GM19372 (cell line): ENCODE measurements around the gene KCNJ16.

ENCODE experiments used
- ATAC-seq: cut with Tn5 transposase; IDR thresholded peaks from one replicate; pipeline ENCODE4 v1.9.1; 2021; ENCODE audit warnings: mild to moderate bottlenecking, low read depth, moderate library complexity; ENCODE audit not compliant: unreplicated experiment

KCNJ16 gene

DNA sequence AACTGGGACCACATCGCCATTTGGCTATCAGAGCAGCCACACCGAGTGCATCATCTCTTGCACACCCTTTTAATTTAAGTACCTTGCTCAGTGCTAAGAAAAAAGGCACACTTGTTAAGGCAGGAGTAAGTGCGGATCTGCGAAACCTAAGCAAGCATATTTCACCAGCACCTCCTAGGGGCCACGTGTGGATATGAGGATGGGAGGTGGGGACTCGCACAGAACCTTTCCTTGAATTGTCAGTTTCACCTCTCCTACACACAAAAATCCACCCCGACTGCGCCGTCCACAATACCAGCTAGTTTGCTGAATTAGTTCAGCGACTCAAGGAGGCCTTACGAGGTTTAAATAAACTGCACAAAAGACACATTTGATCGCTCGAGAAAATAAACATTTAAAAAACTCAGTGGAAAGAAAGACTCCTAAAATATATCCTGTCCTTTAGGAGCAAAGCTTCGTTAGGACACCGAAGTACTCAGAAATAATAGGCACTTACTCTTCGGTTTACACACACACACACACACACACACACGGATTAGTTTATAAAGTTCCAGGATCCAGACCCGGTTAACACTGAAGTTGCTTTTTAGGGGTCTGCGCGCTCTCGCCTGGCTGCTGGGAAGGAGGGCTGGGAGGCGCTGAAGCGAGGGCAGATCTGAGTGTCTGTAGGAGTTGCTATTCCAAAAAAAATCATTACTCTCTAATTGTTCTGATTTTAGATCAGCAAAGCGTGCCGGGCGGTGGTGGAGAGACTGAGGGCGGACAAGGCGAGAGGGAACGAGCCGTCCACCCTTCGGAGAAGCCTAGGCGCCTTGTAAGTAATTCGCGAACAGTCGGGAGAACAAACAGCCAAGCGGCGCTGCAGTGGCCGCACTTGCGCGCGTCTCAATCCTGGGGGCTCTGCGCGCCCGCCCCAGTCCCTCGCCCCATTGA is 93.3 kb downstream of the KCNJ16 start:
- no peak for ATAC-seq

DNA sequence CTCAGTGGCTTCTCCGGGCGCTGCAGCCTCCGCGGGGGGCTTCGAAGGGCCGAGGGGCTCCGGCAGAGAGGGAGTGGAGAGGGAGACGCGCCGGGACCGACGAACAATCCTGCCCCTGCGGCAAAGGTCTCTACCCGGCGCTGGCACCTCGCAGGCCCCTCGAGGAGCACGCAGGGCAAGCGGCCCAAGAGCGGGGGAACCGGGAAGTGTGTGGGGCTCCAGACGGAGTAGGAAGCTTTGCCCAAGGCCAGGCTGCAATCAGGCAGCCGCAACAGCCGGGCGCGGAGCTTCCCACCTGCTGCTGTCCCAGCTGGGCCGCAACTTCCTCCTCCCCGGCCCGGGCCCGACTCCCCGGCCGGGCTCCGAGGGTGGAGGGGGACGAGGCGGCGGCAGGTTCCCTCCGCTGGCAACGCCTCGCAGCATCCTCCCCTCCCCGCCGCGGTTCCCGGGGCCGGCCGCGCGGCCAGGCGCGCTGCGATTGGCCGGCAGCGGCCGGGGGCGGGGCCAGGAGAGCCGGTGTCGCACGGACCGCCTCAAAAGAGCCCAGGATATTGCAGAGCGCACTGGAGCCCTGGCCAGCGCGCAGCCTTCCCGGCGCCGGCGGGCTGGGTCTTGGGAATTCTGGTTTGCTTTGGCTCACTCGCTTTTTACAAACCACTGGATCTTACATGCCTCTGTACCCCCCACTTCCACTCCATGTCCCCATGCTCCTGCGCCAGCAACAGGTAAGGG is 94.1 kb downstream of the KCNJ16 start, which contains the start of gene KCNJ2:
KCNJ2 (plus strand) TSS at position 556 of the 732 bp plus-strand sequence. CDS start 5,508 bp downstream, outside the sequence.
- peak; percentile 98 for ATAC-seq

DNA sequence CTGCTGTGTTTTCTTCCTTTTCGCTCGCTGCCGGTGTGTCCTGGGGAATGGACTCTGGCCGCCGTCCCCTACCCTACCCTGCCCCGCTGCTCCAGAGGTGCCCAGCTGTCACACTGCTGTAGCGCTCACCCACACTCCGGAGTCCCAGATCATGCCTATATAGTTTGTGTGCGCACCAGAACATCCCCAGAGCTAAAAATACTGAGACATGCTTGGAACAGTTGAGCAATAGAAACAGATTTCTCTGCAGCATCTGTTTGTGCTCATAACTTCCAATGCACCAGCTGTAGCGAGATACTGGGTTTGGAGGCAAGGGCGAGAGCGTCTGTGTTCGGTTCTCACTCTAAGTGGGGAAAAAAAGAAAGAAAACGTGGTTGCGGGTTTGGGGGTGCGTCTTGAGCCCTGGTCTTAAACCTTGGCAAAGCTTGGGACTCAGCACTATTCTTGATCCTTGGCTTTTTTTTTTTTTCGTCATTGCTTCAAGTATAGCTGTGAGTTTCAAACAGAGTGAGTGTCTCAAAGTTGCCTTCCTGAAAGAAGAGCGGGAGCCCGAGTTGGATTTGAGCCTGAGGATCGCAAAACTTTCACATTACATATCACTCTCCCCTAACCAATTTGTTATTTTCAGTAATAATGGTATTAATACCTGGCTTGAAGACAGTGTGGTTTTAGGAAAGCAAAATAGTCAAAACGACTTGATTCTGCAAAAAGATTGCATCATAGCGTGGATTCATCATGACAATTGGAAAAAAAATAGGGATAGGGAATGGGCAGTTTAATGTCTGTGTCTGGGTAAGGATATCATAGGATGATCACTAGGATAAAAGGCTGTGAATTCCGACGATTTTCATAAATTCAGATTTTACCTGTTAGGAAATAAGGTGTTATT is 94.9 kb downstream of the KCNJ16 start:
- peak; percentile 21 for ATAC-seq

DNA sequence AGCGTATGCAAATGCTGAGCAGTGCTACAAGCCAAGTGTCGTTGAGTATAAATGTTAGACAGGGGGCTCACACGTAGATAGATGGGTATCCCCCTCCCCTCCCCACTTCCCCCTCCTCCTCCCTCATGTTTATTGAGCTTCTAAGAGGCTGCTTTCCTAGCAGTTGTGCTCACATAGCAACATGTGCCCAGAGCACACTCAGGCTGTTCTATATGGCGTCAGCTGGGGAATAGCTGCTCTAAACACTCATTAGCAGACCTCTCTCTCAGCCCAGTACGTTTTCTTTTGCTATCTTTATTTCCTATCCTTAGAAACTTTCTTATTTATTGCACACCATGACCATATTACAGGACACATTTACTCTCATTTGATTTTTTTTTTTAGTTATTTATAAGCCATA is 96.1 kb downstream of the KCNJ16 start:
- no peak for ATAC-seq

DNA sequence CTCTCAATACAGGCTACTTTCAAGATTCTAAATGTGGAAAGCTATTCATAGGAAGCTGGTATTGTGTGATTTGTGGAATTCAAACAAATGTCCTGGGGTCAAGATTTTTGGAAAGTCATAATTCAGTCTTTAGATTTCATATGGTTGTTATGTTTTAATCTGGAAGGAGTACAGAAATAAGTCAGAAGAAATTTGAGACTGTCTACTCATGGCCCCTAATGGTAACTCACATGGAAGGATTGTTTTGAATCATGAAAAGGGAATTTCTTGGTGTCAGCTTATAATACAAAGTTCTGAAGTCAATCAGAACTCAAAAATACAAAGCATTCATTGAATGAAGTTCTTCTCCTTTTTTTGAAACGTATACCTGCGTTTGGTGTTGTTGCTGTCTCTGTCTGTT is 97.4 kb downstream of the KCNJ16 start:
- no peak for ATAC-seq

DNA sequence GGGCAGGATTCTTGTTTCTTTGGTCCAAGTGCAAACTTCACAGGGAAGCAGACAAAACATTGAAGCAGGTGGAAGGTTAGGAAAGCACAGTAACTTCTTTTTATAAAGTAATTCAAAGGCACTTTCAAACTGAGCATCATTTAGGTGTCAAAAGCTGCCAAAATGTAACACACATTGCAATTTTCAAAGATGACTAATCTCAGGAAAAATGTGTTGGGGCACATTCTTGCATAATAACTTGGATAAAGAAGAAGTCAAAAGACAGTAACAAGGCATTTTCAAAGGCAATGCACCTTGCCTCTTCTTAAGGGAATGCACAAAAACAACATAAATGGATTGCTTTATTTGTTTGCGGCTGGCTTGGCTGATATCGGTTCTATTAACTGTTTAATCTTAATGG is 97.9 kb downstream of the KCNJ16 start:
- ATAC-seq: no peak

DNA sequence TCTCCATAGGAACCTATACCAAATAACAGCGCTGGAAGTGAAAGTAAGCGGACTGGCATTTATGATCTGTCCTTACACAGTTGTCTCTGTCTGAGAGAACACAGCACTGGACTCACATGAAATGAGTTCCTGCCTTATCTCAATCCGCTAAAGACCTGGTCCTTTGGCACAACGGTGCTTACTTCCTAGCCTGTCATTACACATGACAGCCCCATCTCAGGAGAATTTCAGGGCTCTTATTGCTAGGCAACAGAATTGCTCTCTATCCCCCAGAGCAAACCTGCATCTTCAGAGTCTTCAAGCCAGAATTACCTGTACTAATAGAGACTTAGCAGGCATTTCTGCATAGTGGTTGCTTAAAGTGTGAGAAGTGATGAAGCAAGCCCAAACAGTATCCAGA is 98.7 kb downstream of the KCNJ16 start:
- ATAC-seq: no peak

DNA sequence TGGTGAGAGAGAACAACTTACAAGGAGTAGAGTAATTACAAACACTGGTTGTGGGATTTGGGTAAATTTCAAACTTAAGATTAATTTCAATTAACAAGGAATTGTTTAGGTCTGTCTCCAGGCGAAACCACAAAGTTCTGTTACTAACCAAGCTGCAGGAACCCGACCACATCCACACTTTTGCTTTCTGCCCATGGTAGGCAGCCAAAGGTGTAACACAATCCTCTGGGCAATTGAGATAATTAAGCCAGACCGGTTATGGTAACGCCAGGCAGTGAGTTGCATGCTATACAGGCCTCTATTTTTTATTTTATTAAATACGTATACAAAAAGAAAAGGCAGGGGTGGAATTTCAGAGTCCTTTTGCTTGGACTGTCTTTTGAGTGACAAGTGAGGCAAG is 106.4 kb downstream of the KCNJ16 start:
- ATAC-seq: no peak

DNA sequence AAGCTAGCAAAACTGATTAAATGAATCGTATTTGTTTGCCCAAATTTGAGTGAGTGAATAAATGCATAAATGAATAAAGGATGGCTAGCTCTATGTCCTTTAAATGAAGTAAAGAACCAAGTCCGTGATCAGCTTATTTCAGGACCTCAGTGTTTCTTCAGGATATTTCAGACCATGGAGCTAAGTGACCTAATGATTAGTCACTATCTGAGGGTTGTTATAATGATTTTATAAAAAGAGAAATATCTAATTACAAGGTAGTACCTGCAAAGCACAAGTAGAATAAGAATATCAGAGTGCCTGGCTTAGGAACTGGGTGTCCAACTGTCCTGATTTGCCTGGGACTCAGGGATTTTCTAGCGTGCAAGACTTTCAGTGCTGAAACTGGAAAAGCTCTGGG is 106.8 kb downstream of the KCNJ16 start:
- ATAC-seq: no peak

DNA sequence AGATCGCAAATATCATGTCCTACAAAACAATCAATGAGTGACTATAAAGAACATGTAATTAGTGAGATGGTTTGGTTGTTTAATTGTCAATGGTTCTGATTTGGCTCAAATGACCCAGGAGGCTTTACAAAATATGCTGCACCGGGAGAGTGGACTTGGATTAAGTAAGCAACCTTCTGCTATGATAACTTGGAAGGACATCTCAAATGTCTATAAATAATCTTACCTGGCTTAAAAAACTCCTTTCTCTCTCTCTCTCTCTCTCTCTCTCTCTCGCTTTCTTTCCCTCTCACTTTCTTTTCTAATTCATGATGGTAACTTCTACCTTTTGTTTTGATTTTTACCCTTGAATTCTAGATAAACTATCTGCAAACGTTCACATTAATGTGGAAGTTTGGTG is 108.5 kb downstream of the KCNJ16 start:
- ATAC-seq: no peak

DNA sequence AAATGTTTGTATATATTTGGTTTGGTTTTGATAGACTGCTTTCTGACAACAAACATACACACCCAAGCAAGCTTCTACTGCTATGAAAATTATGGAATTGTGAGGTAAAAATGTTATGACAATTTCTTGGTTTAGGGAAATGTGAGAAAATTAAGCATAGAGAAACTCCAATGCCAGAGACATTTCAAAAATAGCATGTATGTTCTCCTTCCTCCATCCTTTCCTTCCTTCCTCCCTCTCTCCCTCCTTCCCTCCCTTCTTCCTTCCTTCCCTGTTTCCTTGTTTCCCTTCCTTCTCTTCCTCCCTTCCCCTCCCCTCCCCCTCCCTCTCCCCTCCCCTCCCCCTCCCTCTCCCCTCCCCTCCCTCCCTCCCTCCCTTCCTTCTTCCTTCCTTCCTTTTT is 109.2 kb downstream of the KCNJ16 start:
- ATAC-seq: no peak

DNA sequence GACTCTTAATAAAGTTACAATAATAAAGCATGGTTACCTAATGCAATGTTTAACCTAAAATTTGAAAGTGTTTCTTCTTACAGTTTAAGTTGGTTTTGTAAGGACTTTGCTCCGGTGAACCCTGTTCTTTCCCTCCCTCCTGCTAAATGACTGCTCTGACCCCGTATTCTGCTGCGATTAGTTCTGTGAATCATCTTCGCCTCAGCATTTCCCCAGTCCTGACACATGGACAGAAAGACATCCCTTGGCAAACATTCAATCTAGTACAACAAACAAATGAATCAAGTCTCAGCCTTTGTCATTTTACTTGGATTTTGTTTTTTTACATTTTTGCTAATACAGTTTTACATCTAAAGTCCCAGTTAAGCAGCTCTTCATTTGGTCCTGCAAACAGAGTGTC is 109.7 kb downstream of the KCNJ16 start:
- ATAC-seq: no peak
